Measurements from ENCODE around the gene HPSE2.
"Not testable (repeated sequence)": the region's sequence is repeated elsewhere in the genome, so short reads cannot be mapped to it uniquely, and the experiment has no call there.

Gene HPSE2

DNA sequence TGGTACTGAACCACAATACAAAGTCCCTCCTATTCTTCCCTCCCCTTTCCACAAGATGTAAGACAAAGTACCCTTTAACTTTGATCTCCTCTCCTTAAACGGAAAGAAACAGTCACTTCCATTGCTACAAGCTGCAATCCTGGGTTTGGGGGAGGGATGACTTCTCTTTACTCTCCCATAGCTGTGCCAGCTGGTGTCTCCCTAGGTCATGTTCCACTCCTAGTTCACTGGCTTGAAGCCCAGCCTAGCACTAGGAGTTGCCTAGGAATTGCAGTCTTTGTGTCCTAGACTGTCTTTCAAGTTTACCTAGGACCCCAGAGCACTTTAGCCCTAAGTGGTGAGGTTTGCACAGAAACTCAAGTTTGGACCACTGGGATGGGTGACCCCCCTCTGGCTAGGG is 311.1 kb downstream of the HPSE2 start:
- FAIRE-seq: no peak
- no peak for DNase-seq (ENCODE audit: insufficient read length, low spot score)

DNA sequence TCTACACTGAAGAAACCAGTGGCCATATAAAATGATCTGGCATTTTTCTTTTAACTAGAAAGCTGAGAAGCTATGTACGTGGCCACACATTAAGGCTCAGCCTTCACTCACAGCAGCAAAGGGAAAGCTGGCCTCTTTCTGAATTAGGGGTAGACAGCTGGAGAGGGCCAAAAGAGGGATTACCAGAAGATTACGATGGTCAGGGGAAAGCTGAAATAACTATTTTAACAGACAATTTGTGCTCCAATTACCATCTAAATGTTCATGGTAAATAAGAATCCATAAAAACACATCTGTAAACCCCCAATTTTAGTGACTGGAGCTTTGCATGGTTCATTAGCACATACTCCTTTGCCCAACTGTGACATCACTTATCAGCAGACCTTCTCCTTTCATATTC is 314.3 kb downstream of the HPSE2 start:
- FAIRE-seq (no peak), DNase-seq (ENCODE audit: insufficient read length, low spot score) (no peak)

DNA sequence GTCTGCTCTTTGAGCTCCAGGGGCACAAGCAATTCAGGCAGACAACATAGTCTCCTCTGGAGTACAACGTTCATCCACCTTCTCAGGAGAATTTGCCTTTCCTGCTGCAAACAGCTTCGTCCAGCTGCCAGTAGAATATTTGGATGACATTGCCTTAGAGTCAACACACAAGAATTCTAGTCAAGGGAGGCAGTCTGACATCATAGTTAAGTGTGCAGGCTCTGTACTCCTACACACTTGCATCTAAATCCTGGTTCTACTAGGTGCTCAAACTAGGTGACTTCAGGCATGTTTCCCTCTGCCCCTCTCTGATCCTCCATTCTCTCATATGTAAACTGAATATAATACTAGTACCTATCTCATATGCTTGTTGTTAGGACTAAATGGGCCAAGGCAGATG is 314.8 kb downstream of the HPSE2 start:
- DNase-seq (ENCODE audit: insufficient read length, low spot score): no peak
- FAIRE-seq: no peak

DNA sequence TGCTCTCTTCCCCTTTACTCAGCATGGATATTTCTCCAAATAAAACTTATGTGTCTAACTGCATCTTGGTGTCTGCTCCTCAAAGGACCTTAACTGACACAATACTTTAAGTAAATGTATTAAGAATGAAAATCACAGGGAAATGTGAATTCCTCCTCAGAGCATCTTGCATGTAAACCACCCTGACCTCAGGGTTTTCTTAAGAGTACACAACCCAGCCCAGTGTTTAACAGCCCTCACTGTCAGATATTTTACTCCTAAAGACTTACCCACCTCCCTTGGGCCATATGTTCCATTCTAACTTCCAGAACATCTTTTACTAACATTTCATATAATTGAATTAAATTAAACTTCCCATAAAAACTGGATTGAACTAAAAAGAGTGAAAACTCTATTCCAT is 315.3 kb downstream of the HPSE2 start:
- DNase-seq (ENCODE audit: insufficient read length, low spot score): no peak
- no peak for FAIRE-seq

DNA sequence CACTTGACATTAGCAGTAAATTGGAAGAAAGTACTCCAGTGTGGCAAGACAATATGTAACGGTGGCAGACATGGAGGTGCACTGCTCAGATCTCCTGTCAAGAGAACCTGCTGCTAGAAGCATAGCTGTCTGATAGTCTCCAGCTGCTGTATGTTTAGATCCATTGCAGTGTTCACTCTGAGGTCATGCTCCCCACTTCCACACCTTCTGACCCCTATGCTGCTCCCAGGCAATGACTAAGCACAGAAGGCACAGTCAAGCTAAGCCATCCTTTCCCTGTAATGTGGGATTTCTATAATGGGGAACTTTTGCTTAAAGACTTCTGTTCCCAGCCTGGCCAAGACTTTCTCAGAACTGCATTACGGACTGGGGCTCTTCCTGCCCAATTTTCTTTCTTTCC is 315.8 kb downstream of the HPSE2 start:
- DNase-seq (ENCODE audit: insufficient read length, low spot score): no peak
- no peak for FAIRE-seq

DNA sequence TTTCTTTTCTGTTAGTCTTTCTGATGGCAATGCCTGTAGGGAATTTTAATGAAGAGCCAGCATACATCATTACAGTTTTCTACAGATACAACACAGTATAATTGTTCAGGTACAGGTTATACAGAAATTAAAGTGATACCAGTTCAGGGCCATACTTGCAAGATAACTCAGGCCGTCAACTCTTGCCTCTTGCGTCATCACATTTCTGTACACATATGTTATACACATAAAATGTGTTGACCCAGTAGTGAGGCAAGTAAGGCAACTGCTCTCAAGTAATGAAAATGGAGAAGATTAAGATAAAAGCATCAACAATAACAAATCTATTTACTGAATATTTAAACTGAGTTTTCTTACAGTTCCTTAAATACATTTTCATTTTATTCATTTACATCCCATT is 317.8 kb downstream of the HPSE2 start:
- FAIRE-seq (no peak), DNase-seq (ENCODE audit: insufficient read length, low spot score) (no peak)

DNA sequence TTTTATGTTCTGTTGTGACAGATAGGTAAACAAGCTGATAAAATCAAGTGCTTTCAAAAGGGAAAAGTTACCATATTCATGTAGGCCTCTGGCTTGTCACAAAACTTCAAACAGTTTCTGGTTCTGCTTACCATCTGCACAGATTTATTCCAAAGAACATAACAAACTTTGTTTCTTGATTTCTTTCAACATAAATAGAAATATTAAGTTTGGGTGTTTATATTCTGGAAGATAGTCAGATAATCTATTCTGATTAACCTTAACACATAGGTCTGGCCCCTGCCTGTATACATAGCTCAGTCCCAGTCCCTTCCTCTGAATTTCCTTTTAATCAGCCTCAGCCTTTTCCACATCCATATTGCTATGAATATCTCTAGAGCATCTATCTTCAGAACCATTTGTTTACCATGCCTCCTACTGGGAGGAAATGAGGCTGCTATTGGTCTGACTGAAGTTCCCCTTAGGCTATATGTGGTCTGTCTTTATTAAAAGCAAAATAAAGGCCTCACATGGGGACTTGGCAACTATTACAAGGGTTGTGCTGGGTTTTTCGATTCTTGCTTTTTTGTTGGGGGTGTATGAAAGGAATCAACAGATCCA is 319.0 kb downstream of the HPSE2 start:
- no peak for DNase-seq (ENCODE audit: insufficient read length, low spot score)
- no peak for FAIRE-seq

DNA sequence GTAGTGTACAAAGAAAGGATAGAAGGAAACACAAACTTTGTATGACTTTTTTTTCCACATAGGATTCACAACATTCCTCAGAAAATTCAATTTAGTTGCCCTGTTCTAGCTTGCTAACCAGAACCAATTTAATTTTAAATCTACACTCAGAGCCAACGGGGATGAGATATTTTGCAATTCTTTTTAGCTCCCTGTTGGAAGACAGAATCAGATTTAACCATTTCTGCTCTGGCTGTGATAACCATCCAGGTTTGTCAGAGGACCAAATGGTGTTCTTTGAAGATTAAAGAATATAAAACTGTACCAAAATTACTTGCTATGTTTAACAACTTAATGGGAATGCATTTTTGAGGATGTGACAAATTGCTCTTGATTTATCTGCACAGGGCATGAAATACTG is 319.7 kb downstream of the HPSE2 start:
- no peak for DNase-seq (ENCODE audit: insufficient read length, low spot score)
- no peak for FAIRE-seq

DNA sequence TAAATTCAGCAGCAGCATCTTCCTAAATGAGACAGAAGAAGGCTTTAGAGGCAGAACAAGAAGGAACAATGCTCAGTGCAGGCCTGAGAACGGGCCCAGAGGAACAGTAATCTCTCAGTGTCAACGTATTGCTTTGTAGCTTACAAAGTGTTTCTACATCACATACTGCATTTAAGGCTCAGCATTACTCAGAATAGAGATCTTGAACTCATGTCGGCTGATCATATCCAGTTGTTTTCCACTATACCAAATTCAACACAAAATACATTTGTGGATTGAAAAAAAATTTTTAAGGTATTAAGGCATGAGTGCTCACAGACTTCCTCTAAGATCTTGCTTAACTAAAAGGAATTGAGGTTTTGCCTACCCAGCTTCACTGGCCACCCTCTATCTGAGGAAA is 325.1 kb downstream of the HPSE2 start:
- no peak for DNase-seq (ENCODE audit: insufficient read length, low spot score)
- no peak for FAIRE-seq

DNA sequence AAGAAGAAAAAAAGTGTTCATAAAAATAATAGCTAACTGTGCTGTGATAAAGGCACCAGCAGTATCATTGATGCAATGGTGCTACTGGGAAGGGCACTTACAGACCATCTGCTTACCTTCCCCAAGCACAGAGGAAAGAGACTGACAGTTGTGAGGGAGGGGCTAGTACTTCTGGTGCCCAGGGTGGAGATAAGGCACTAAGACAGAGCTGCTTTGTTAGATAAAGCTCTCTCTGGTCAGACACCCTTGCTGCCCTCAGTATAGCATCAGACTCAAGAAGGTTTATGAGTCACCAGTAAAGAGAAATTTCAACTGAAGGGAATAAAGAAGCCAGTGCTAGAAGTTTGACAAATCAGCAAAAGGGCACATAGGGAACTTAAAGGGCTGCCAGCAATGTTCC is 325.6 kb downstream of the HPSE2 start:
- FAIRE-seq (no peak), DNase-seq (ENCODE audit: insufficient read length, low spot score) (no peak)

DNA sequence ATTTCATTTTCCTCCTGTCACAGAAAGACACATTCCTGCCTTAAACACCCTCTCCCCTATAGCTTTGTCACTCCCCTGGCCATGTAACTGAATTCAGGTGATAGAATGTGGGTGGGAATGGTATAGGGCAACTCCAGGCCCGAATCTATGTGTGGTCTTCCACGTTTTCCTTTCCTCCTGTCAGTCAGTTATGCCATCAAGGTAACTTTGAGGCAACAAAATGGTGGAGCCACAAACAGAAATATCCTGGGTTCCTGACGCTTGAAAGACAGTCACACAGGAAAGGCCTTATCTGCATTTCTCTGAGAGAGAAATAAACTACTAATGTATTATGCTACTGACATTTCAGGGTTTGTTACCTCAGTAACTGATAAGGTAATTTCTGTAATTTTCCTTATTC is 326.8 kb downstream of the HPSE2 start:
- DNase-seq (ENCODE audit: insufficient read length, low spot score) (no peak), FAIRE-seq (no peak)

DNA sequence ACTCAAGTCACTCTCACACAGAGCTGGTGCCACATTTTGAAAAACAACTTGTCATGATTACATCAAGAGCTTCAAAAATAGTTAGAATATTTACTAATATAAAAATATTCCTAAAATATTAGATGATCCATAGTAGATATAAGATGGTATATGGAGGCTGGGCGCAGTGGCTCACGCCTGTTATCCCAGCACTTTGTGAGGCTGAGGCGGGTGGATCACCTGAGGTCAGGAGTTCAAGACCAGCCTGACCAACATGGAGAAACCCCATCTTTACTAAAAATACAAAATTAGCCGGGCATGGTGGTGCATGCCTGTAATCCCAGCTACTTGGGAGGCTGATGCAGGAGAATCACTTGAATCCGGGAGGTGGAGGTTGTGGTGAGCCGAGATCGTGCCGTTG is 327.4 kb downstream of the HPSE2 start:
- not testable (repeated sequence) for FAIRE-seq; DNase-seq (ENCODE audit: insufficient read length, low spot score)

DNA sequence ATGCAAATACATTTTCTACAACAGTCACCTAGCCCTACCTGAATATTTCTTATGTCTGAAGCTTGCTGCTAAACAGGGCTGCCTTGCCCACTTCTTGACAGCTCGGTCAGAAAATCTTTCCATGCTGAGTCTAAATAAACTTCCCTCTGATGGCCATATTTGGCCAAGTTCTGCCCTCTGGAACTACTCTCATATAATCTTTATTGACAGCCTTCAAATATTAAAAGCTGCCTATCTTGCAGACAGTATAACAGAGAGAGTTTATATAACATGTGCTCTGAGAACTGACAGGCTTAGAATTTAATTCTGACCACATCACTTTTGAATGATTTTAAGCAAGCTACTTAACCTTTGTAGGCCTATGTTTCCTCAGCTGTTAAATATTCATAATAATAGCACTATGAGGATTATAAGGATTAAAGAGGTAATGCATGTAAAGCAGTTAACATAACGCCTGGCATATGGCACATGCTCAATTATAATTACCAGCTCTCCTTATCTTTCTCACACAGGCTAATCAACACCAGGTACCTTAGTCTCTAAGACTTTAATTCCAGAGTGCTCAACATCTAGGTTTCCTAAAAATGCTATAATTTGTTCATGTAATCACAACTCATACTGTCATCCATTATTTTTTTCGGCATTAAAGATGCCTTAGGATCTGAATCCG is 334.1 kb downstream of the HPSE2 start:
- no peak for DNase-seq (ENCODE audit: insufficient read length, low spot score)
- FAIRE-seq: no peak

DNA sequence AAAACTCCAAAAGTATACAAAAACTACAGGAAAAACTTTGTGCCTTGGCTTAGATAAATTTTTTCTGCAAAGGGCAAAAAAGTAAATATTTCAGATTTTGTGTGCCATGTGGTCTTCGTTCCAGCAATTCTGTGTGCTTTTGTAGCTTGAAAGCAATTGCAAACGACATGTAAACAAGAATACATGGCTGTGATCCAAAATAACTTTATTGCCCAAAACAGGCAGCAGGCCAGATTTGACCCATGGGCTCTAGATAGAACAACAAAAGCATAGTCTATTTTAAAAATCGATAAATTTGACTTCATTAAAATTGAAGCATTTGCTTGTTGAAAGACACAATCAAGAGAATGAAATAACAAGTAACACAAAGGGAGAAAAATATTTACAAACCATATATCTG is 336.6 kb downstream of the HPSE2 start:
- DNase-seq (ENCODE audit: insufficient read length, low spot score) (no peak), FAIRE-seq (no peak)

DNA sequence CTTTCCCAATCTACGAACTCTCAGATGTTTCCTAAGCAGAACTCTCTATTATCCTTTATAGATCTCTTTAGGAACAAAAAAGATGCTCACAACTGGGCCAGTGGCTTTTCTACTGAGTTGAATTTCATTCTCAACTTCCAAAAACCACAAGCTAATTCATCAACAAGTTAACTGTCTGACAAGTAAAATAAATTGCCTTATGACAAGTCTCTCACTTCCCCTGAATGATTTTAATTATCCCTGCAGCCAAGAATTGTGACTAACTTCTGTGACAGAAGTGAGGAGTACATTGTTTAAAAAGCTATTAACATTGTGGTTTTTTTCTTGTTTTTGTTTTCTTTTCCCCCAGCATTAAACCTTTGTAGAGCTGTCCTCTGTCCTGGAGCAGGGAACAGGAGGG is 343.1 kb downstream of the HPSE2 start:
- FAIRE-seq: no peak

DNA sequence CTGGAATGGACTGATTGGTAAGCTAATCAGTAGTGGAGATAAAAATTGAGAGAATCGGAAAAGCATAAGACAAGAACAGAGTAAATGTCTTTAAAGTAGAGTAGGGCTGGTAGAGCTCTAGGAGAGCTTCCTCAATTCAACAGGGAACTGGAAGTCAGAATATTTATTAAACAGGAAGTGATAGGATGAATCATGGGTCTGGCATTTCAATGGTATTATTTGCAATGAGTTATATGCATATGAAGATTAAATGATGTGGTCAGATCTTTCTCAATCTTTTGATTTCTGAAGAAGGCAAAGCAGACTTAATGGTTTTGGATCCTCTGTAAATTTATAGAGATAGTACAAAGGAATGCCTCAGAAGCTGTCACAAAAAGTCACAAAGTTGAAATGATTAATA is 349.0 kb downstream of the HPSE2 start:
- FAIRE-seq (no peak), DNase-seq (ENCODE audit: insufficient read length, low spot score) (no peak)

More for the DNA sequence above, 343.1 kb downstream of the HPSE2 start:
- no peak for DNase-seq (ENCODE audit: insufficient read length, low spot score)

DNA sequence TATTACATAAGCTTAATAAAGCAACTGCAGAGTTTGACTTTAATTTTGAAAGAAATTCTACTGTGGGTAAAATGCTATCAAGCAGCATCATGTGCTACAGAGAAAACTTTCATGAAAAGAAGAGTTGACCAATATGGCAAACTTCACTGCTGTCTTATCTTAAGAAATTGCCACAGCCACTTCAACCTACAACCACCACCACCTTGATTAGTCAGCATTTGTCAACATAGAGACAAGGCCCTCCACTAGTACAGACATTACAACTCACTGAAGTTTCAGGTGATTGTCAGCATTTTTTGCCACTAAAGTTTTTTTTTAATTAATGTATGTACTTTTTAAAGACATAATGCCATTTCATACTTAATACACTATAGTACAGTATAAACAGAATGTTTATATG is 350.3 kb downstream of the HPSE2 start:
- DNase-seq (ENCODE audit: insufficient read length, low spot score) (no peak), FAIRE-seq (no peak)

DNA sequence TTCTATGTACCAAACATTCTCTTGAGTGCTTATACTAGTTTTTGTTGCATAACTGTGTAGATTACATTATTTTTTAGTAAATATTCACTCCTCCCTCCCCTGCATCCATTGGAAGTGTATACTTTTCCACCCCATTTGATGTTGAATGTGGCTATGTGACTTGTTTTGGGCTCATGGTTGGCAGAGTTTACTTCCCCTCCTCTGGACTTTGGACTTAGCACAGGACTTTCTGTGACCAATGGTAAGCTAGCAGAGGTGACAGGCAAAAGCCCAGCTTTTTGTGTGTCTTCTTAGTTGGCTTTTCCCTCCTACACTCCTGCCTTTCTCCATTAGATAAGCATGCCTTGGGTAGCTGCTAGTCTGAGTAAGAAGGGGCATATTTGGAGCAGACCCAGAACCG is 353.9 kb downstream of the HPSE2 start:
- FAIRE-seq (no peak), DNase-seq (ENCODE audit: insufficient read length, low spot score) (no peak)

DNA sequence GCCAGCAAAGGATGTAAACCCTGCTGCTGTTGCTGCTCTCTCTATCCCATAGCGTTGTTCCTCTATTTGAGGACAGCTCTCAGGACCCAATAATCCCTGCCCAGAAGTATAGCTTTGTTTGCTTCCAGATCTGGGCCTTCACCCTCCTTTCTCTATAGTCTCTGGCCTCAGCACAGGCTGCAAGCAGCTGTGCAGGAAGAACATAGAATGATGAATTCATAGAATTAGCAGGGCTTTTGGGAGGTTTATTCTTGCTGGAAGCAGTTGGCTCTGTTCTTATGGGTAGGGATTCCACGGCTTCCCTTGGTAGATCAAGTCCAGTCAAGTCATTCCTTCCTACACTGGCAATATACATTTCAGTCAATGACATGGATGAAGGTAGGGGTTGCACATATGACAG is 354.7 kb downstream of the HPSE2 start:
- no peak for FAIRE-seq
- no peak for DNase-seq (ENCODE audit: insufficient read length, low spot score)

DNA sequence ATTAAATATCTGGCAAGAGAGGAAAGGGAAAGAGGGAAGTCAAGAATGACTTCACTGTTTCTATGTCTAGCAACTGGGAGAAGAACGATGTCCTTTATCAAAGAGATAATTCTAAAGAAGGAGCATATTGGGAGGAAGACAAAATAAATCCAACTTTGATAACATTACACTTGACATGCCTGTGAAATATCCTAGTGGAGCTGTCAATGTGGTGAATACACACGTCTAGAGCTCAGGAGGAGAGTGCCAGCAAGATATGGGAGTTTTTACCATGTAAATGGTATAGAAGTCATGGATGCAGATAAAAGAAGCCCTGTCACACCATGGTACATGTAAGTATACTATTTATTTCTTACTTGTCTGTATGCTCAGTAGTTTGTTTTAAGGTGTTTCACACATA is 356.7 kb downstream of the HPSE2 start:
- FAIRE-seq (no peak), DNase-seq (ENCODE audit: insufficient read length, low spot score) (no peak)

DNA sequence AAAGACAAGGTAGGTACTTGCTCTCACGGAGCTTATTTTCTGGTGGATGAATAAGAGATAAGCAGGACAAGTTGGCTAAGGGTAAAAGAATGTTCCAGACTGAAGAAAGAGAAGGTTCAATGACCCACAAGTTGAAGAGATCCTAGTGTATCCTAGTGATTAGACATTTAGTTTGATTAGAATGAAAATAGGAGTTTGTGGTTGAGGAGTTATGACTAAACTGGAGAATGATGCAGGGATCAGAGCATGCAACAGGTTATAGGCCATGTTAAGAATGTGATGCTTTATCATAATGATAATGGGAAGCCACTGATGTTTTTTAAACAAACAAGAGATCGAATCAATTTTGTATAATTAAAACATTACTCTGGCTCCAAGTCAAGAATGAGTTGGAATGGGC is 357.2 kb downstream of the HPSE2 start:
- FAIRE-seq (no peak), DNase-seq (ENCODE audit: insufficient read length, low spot score) (no peak)

DNA sequence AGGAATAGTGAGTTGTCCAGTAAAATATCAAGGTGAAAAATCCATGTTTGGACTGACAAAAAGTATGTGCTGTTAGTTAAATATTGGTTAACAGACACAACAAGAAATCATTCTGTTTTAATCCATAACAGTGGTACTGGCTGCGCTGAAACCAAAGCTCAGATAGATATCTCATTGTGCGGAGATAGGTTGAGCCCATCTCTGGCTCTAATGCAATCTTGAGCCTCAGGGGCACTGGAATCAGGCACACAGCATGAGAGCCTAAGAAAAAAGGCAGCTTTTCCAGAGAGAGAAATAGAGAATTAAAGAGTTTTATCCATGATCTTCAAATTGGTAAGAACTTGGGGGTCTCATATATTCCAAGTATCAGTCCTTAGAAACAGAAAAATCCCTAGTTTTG is 373.7 kb downstream of the HPSE2 start:
- no peak for FAIRE-seq
- DNase-seq (ENCODE audit: insufficient read length, low spot score): no peak

DNA sequence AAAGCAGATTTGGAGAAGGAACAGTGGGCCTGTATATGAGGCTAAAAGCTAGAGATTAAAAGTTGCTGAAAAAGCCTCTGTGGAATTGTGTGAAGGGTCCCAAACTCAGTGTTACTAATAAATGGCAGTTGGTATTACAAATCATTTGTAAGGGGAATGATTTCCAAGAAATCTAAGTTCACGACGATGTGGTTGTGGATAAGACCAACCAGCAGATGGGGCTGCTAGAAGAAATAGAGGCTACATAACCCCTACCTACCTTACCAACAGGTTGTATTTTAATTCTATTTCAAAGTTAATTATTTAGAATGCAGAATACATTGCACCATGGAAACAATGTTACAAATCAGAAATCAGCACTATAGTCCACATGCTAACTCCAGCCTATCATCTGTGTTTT is 377.1 kb downstream of the HPSE2 start:
- no peak for FAIRE-seq
- DNase-seq (ENCODE audit: insufficient read length, low spot score): no peak
